BLaER1 (cell line): ENCODE data around the gene SHFL.

ENCODE experiments used
- H3K27ac ChIP-seq: shearing (Covaris generic); formaldehyde crosslinking; 2 replicates; pipeline ENCODE4 v1.8.1; 2022
- H3K27me3 ChIP-seq: shearing (Covaris generic); formaldehyde crosslinking; 2 replicates; pipeline ENCODE4 v1.8.1; 2022
- H3K36me3 ChIP-seq: shearing (Covaris generic); formaldehyde crosslinking; 2 replicates; pipeline ENCODE4 v1.8.1; 2022
- H3K4me1 ChIP-seq: shearing (Covaris generic); formaldehyde crosslinking; 2 replicates; pipeline ENCODE4 v1.8.1; 2022
- H3K4me2 ChIP-seq: shearing (Covaris generic); formaldehyde crosslinking; 2 replicates; pipeline ENCODE4 v1.8.1; 2022
- H3K4me3 ChIP-seq: shearing (Covaris generic); formaldehyde crosslinking; 2 replicates; pipeline ENCODE4 v1.8.1; 2022
- H3K9ac ChIP-seq: shearing (Covaris generic); formaldehyde crosslinking; 2 replicates; pipeline ENCODE4 v1.8.1; 2022
- H3K9me3 ChIP-seq: shearing (Covaris generic); formaldehyde crosslinking; 2 replicates; pipeline ENCODE4 v1.8.1; 2022
- H4K20me1 ChIP-seq: shearing (Covaris generic); formaldehyde crosslinking; 2 replicates; pipeline ENCODE4 v1.8.1; 2022
- Cebpa-rat ChIP-seq: shearing (Covaris generic); IDR thresholded peaks from 2 replicates; pipeline ENCODE4 v1.8.1; 2022

The SHFL gene

DNA sequence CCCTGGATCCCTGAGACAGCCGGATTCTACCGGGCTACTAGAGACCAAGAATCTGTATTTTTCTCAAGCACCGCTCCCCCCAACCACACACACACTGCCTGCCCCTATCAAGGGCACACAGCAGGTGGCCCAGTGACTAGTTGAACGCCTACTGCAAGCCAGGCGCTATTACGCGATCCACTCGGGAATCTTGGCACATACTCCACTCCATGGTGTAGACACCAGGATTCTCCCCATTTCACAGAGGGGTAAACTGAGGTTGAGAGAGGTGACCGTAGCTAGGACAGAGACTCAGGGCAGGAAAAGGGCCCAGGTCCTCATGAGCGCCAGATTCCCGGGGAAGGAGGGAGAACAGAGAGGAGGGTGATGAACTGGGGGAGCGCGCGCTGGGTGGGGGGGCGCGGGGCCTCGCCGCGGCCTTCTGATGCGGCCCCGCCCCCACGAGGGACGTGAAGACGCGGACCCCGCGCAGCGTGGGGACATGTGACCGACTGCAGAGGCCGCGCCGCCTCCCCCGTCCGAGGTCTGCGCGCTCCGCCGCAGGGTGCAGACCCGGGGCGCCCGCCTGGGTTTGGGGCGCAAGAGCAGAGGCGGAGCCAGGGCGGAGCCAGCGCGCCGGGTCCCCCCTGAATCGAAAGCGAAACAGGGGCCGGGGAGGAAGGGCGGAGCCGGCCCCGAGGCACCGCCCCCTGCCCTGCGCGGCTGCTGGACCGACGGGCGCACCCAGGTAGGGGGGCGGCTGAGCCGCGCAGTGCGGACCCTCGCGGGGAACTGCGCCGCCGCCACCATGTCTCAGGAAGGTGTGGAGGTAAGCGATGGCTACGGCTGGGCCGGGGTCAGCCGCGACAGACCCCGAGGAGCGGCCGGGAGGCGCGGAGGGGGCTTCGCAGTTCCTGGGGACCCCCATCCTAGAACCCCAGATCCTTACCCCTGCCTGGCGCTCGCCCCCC, at the start of gene SHFL:
Gene SHFL, plus strand, starts transcription at position 677 of the 950 bp plus-strand sequence. Its CDS starts 111 bp downstream, at position 788.
- Histone ChIP-seq H3K4me3 (peak within 1 kb of the TSS; percentile 98), H3K27me3 (no peaks in the 10 kb centered on the region), H3K4me1 (peaks cover 14% of the 10 kb centered on the region), H3K27ac (peak within 1 kb of the TSS; percentile 83), H3K4me2 (peak within 1 kb of the TSS; percentile 94), H3K9ac (peak within 1 kb of the TSS; percentile 86), H3K9me3 (no peaks in the 10 kb centered on the region), H4K20me1 (no peaks in the 10 kb centered on the region), H3K36me3 (peaks cover 20% of the 10 kb centered on the region)
- TF ChIP-seq Cebpa-rat = no peak

DNA sequence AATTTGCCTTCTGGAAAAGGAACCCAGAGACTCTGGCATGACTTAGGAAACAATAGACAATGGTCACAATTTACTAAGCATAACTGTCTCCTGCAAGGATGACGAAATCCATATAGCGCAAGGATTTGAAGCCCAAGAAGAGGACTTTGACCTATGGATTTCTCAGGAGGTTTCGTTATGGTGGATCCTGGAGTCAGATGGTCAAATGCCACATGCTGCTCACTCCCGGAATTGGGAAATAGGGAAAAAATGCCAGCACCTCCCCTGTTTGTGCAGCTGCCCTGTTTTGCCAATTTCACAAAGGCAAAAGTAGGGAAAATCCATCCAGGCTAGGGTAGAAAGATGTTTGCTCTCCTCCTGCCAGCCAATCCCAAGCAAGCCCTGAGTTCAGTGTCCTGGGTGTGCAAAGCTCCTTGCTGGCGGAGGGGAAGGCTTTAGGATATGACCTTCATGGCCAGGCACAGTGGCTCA, 49.5 kb upstream of the SHFL start:
- Histone ChIP-seq H3K4me3 (no peak overlapping the region), H4K20me1 (no peaks in the 10 kb centered on the region), H3K27ac (no peak overlapping the region), H3K9me3 (no peaks in the 10 kb centered on the region), H3K4me1 (no peaks in the 10 kb centered on the region), H3K27me3 (no peaks in the 10 kb centered on the region), H3K9ac (no peak overlapping the region), H3K36me3 (no peaks in the 10 kb centered on the region), H3K4me2 (no peak overlapping the region)
- no peak for TF ChIP-seq Cebpa-rat

DNA sequence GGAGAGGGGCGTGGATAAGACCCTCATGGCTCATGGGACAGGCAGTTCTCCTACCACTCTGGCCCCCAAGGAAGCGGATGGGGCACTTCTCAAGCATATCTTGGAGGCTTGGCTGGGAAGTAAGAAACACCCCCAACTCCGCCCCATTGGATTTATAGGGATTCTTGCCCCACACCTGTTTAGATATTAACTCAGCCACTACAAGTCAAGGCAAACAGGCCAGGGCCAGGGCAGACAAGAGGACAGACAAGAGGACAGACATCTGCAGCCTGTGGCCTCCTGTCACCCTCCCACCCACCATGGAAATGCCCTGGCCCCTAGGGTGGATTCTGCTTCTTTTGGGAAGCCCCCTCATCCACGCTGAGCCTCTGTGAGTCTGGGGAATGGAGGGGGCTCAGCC, 48.8 kb upstream of the SHFL start:
- H3K9me3 ChIP-seq = no peaks in the 10 kb centered on the region
- H3K36me3 ChIP-seq = no peaks in the 10 kb centered on the region
- H3K4me2 ChIP-seq = no peak overlapping the region
- TF ChIP-seq Cebpa-rat = no peak
- H3K4me3 ChIP-seq = no peak overlapping the region
- H3K27me3 ChIP-seq = no peaks in the 10 kb centered on the region
- no peaks in the 10 kb centered on the region for H3K4me1 ChIP-seq
- H3K9ac ChIP-seq = no peak overlapping the region
- H4K20me1 ChIP-seq = no peaks in the 10 kb centered on the region
- H3K27ac ChIP-seq = no peak overlapping the region

DNA sequence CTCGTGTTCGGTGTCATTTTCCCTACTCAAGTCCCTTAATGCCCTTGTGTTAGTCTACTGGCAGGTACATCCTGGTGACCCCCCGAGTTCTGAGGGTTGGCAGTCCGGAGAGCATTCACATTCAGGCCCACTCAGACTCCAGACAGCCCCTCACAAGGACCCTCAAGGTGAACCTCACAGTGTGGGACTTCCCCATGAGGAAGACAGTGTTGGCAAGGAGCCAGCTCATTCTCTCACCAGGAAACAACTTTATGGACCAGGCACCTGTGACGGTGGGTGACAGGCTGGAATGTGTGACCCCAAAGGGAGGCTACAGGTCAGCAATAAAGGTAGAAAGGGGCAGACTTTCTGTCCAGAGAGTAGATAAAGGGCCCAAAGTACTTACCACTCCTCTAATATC, 48.3 kb upstream of the SHFL start:
- H3K27me3 ChIP-seq = no peaks in the 10 kb centered on the region

DNA sequence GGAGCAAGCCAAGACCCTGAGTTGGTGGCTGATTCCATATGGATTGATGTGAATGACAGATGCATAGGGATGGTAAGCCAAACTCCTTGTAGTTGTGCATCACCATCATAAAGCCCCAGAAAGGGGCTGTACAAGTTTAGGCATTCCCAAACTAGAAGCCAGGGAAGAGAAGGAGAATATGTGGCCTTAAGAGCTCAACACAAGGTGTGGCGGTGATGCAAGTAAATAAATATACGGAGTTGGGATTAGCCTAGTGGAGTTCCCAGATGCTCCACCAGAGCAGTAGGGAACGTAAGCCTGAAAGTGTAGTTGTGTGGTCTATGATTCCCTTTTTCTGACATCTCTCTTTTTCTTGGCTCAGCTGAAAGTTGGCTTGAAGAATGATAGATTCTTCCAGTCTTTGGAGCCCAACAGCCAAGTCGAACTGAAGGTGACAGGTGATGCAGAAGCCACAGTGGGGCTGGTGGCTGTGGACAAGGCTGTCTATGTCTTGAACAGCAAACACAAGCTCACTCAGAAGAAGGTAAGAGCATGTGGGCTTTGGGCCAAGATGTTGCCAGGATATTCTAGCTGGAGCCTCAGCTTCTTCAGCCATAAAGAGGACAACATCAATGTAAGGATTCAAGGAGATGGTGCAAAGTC, 42.7 kb upstream of the SHFL start:
- H3K36me3 ChIP-seq = no peaks in the 10 kb centered on the region
- H4K20me1 ChIP-seq = no peaks in the 10 kb centered on the region
- TF ChIP-seq Cebpa-rat = no peak
- H3K4me2 ChIP-seq = no peak overlapping the region
- no peaks in the 10 kb centered on the region for H3K9me3 ChIP-seq
- no peaks in the 10 kb centered on the region for H3K27me3 ChIP-seq
- no peak overlapping the region for H3K4me3 ChIP-seq
- H3K9ac ChIP-seq = no peak overlapping the region
- no peak overlapping the region for H3K27ac ChIP-seq
- H3K4me1 ChIP-seq = peaks cover 14% of the 10 kb centered on the region; the same call in 1 of the 2 replicates

More for the DNA sequence above, 48.3 kb upstream of the SHFL start:
- Histone ChIP-seq H3K36me3 (no peaks in the 10 kb centered on the region), H4K20me1 (no peaks in the 10 kb centered on the region), H3K9ac (no peak overlapping the region), H3K4me1 (no peaks in the 10 kb centered on the region), H3K4me2 (no peak overlapping the region), H3K4me3 (no peak overlapping the region), H3K27ac (no peak overlapping the region), H3K9me3 (no peaks in the 10 kb centered on the region)
- TF ChIP-seq Cebpa-rat = no peak

DNA sequence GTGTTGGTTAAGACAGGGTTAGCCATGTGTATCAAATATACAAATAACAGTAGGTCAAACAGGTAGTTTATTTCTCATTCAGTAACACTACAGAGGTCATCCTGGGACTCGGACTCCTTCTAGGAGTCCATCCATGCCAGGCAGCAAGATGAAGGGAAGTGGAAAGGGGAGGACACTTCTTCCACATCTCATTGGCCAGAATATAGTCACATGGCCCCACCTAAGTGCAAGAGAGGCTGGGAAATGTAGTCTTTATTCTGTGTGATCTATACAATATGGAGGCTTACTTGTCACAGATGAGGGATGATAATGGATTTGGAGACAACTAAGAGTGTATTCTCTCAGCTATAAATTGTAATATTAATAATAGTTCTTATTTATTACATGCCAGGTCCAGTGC, 41.7 kb upstream of the SHFL start:
- Histone ChIP-seq H4K20me1 (no peaks in the 10 kb centered on the region), H3K27ac (no peak overlapping the region), H3K36me3 (no peaks in the 10 kb centered on the region), H3K27me3 (no peaks in the 10 kb centered on the region), H3K4me2 (no peak overlapping the region), H3K4me3 (no peak overlapping the region), H3K4me1 (peaks cover 18% of the 10 kb centered on the region; the same call in 1 of the 2 replicates), H3K9me3 (no peaks in the 10 kb centered on the region), H3K9ac (no peak overlapping the region)
- no peak for TF ChIP-seq Cebpa-rat

DNA sequence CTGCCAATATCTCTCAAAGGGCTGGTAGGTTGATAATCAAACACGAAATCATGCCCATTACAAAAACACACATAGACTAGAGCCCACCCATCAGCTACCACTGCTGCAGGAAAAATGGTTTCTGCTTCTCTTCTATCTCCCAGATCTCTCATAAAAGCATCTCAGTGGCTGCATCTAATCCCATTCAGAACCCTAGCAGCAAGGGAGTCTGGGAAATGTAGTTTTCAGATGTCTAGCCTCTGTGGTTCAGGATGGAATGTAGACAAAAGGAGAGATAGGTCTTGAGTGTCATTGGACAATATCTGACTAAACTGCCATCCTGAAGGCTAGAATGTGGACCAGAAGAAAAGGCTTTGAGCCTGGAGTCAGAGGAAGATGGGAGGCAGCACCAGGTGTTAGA, 40.7 kb upstream of the SHFL start:
- Histone ChIP-seq H3K36me3 (no peaks in the 10 kb centered on the region), H3K9ac (no peak overlapping the region), H4K20me1 (no peaks in the 10 kb centered on the region), H3K4me1 (peaks cover 23% of the 10 kb centered on the region), H3K4me2 (no peak overlapping the region), H3K27ac (no peak overlapping the region), H3K27me3 (no peaks in the 10 kb centered on the region), H3K9me3 (no peaks in the 10 kb centered on the region), H3K4me3 (no peak overlapping the region)
- no peak for TF ChIP-seq Cebpa-rat

DNA sequence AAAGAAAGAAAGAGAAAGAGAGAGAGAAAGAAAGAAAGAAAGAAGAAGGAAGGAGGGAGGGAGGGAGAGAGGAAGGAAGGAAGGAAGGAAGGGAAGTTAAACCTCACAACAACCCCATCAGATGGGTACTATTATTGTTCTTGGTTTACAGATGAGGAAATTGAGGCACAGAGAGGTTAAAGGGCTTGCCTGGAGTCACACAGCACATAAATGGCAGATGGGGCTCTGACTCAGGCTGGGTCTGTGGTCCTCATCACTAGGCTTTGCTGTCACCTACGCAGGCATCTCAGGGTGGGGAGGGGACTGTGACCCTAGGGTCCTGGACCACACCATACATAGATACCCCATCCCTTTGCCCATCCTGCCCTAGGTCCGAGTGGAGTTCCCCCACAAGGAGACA, 36.5 kb upstream of the SHFL start:
- no peak for TF ChIP-seq Cebpa-rat
- Histone ChIP-seq H3K27me3 (no peaks in the 10 kb centered on the region), H3K9me3 (no peaks in the 10 kb centered on the region), H3K4me1 (peaks cover 23% of the 10 kb centered on the region), H3K27ac (no peak overlapping the region), H3K4me3 (no peak overlapping the region), H4K20me1 (no peaks in the 10 kb centered on the region), H3K36me3 (no peaks in the 10 kb centered on the region), H3K4me2 (no peak overlapping the region), H3K9ac (no peak overlapping the region)

DNA sequence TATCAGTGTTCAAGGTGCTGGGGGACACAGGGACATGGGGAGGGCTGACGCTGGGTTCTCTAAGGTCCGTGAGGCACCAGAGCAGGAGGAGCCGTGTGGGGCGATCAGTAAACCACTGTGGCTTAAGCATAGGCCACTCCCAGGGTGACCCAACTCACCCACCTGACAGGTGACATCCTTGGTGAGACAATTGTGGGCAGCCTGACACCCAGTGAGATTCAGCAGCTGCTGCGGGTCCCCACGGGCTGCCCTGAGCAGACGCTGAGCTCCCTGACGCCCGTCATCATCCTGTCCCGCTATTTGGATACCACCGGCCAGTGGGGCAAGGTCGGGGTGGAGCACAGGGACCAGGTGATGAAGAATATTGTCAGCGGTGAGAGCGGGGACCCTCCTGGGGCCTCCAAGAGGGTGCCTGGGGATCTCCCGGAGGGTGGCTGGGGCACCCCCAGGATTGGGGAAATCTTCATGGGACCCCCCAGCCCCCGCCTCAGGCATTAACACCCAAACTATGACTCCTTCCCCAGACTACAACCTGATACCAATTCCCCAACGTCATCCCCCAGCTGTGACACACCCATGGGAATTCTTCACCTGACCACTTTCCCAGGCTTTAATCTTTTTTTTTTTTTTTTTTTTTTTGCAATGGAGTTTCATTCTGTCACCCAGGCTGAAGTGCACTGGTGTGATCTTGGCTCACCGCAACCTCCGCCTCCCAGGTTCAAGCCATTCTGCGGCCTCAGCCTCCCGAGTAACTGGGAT, 33.3 kb upstream of the SHFL start:
- no peak for TF ChIP-seq Cebpa-rat
- no peak overlapping the region for H3K4me3 ChIP-seq
- no peaks in the 10 kb centered on the region for H3K9me3 ChIP-seq
- H3K27me3 ChIP-seq = no peaks in the 10 kb centered on the region
- no peaks in the 10 kb centered on the region for H4K20me1 ChIP-seq
- H3K4me1 ChIP-seq = peaks cover 16% of the 10 kb centered on the region
- H3K36me3 ChIP-seq = no peaks in the 10 kb centered on the region
- no peak overlapping the region for H3K27ac ChIP-seq
- H3K9ac ChIP-seq = no peak overlapping the region
- no peak overlapping the region for H3K4me2 ChIP-seq
